ENCODE data around the gene ABCA9. TPM values are rescaled to one million over a fixed set of nuclear protein-coding genes. Genes with fewer than 3 reads are reported as not detected.

ABCA9 gene
- 16.8 and 23.2 TPM in 2 replicates for total RNA-seq

GRCh38 chr17:69060822-69061221, at the start of gene ABCA9:
TSS of gene ABCA9 (minus strand) at chr17:69060927. CDS start at chr17:69051126, 9,801 bp downstream.
- Histone ChIP-seq H4K20me1 (ENCODE audit: insufficient read depth, low read length) (no peaks in the 10 kb centered on the region), H3K4me1 (ENCODE audit: insufficient read depth, low read length) (peaks cover 24% of the 10 kb centered on the region), H3K79me2 (ENCODE audit: insufficient read depth, low read length) (no peaks in the 10 kb centered on the region), H2AFZ (ENCODE audit: low read length) (peak within 1 kb of the TSS; percentile 49), H3K4me3 (ENCODE audit: insufficient read depth, low read length) (peak within 1 kb of the TSS; percentile 23), H3K4me2 (ENCODE audit: insufficient read depth, low read length) (peak within 1 kb of the TSS; percentile 50), H3K9me3 (ENCODE audit: low read depth, low read length) (no peaks in the 10 kb centered on the region), H3K27ac (ENCODE audit: low read depth, low read length) (peak within 1 kb of the TSS; percentile 67), H3K36me3 (ENCODE audit: insufficient read depth, low read length) (no peaks in the 10 kb centered on the region), H3K27me3 (ENCODE audit: insufficient read depth, low read length) (no peaks in the 10 kb centered on the region)
- no peak for TF ChIP-seq CTCF (IDR thresholded peaks at IDR 0.05; ENCODE audit: extremely low read depth, low read depth, low read length)
- DNase-seq (ENCODE audit: insufficient read length, low spot score, missing footprints), result peak; percentile 80

- Histone ChIP-seq H3K9me3 (ENCODE audit: low read depth, low read length) (no peaks in the 10 kb centered on the region), H3K4me1 (ENCODE audit: insufficient read depth, low read length) (no peaks in the 10 kb centered on the region), H3K27me3 (ENCODE audit: insufficient read depth, low read length) (no peaks in the 10 kb centered on the region), H4K20me1 (ENCODE audit: insufficient read depth, low read length) (no peaks in the 10 kb centered on the region), H3K27ac (ENCODE audit: low read depth, low read length) (no peak overlapping the region), H3K36me3 (ENCODE audit: insufficient read depth, low read length) (no peaks in the 10 kb centered on the region), H3K79me2 (ENCODE audit: insufficient read depth, low read length) (no peaks in the 10 kb centered on the region), H3K4me3 (ENCODE audit: insufficient read depth, low read length) (no peak overlapping the region), H3K4me2 (ENCODE audit: insufficient read depth, low read length) (no peak overlapping the region), H2AFZ (ENCODE audit: low read length) (no peak overlapping the region)
- no peak for DNase-seq (ENCODE audit: insufficient read length, low spot score, missing footprints)
- TF ChIP-seq CTCF (IDR thresholded peaks at IDR 0.05; ENCODE audit: extremely low read depth, low read depth, low read length), result no peak
Observed at GRCh38 chr17:69105907-69106730, 45.4 kb upstream of the ABCA9 start.

- no peak overlapping the region for H3K4me2 ChIP-seq (ENCODE audit: insufficient read depth, low read length)
- H3K79me2 ChIP-seq (ENCODE audit: insufficient read depth, low read length), result no peaks in the 10 kb centered on the region
- H3K36me3 ChIP-seq (ENCODE audit: insufficient read depth, low read length), result no peaks in the 10 kb centered on the region
- no peaks in the 10 kb centered on the region for H3K27me3 ChIP-seq (ENCODE audit: insufficient read depth, low read length)
- no peak for TF ChIP-seq CTCF (IDR thresholded peaks at IDR 0.05; ENCODE audit: extremely low read depth, low read depth, low read length)
- H3K4me1 ChIP-seq (ENCODE audit: insufficient read depth, low read length), result no peaks in the 10 kb centered on the region
- DNase-seq (ENCODE audit: insufficient read length, low spot score, missing footprints), result no peak
- H3K9me3 ChIP-seq (ENCODE audit: low read depth, low read length), result no peaks in the 10 kb centered on the region
- H2AFZ ChIP-seq (ENCODE audit: low read length), result no peak overlapping the region
- no peaks in the 10 kb centered on the region for H4K20me1 ChIP-seq (ENCODE audit: insufficient read depth, low read length)
- no peak overlapping the region for H3K27ac ChIP-seq (ENCODE audit: low read depth, low read length)
- no peak overlapping the region for H3K4me3 ChIP-seq (ENCODE audit: insufficient read depth, low read length)
Observed at GRCh38 chr17:69103557-69104233, 43.0 kb upstream of the ABCA9 start.

- Histone ChIP-seq H3K79me2 (ENCODE audit: insufficient read depth, low read length) (no peaks in the 10 kb centered on the region), H3K36me3 (ENCODE audit: insufficient read depth, low read length) (no peaks in the 10 kb centered on the region), H3K4me3 (ENCODE audit: insufficient read depth, low read length) (no peak overlapping the region), H3K27me3 (ENCODE audit: insufficient read depth, low read length) (no peaks in the 10 kb centered on the region), H3K4me2 (ENCODE audit: insufficient read depth, low read length) (no peak overlapping the region), H2AFZ (ENCODE audit: low read length) (no peak overlapping the region), H3K27ac (ENCODE audit: low read depth, low read length) (no peak overlapping the region), H3K9me3 (ENCODE audit: low read depth, low read length) (no peaks in the 10 kb centered on the region), H3K4me1 (ENCODE audit: insufficient read depth, low read length) (no peaks in the 10 kb centered on the region), H4K20me1 (ENCODE audit: insufficient read depth, low read length) (no peaks in the 10 kb centered on the region)
- no peak for TF ChIP-seq CTCF (IDR thresholded peaks at IDR 0.05; ENCODE audit: extremely low read depth, low read depth, low read length)
- no peak for DNase-seq (ENCODE audit: insufficient read length, low spot score, missing footprints)
Observed at GRCh38 chr17:69098625-69099024, 37.9 kb upstream of the ABCA9 start.

Measured in osteoblast (primary cell).